Hippocampal formation (tissue), 2 donors: Measurements from ENCODE around the gene GJA3.
"Not testable (repeated sequence)": the region's sequence is repeated elsewhere in the genome, so short reads cannot be mapped to it uniquely, and the experiment has no call there.

Source experiments
- DNase-seq, 2 donors: peaks; one replicate each; lab custom pipeline; 2025; lab: John Stamatoyannopoulos, UW

The GJA3 gene

GRCh38 chr13:20182231-20182846, 21.5 kb upstream of the GJA3 start:
- DNase-seq, result peak; percentile 36 to 71

- no peak for DNase-seq
Observed at GRCh38 chr13:20181188-20181587, 20.3 kb upstream of the GJA3 start.

GRCh38 chr13:20178156-20178555, 17.3 kb upstream of the GJA3 start:
- no peak for DNase-seq

GRCh38 chr13:20177049-20177831, 16.4 kb upstream of the GJA3 start:
- DNase-seq, result no peak

- DNase-seq, result no peak
Observed at GRCh38 chr13:20175907-20176652, 15.2 kb upstream of the GJA3 start.

GRCh38 chr13:20175406-20175794, 14.5 kb upstream of the GJA3 start:
- no peak for DNase-seq

GRCh38 chr13:20174656-20175405, 14.0 kb upstream of the GJA3 start:
- no peak for DNase-seq

- DNase-seq, result no peak
Observed at GRCh38 chr13:20173116-20173746, 12.4 kb upstream of the GJA3 start.

- DNase-seq, result no peak
Observed at GRCh38 chr13:20171364-20171763, 10.5 kb upstream of the GJA3 start.

GRCh38 chr13:20170921-20171320, 10.1 kb upstream of the GJA3 start:
- DNase-seq, result no peak

GRCh38 chr13:20168396-20168795, 7.5 kb upstream of the GJA3 start:
- no peak for DNase-seq

- no peak for DNase-seq
Observed at GRCh38 chr13:20165417-20166257, 4.8 kb upstream of the GJA3 start.

- no peak for DNase-seq
Observed at GRCh38 chr13:20161951-20162300, 1.1 kb upstream of the GJA3 start.

- DNase-seq, result no peak
Observed at GRCh38 chr13:20161275-20161950, 561 bp upstream of the GJA3 start.

- DNase-seq, result no peak
Observed at GRCh38 chr13:20159646-20160305, 1.1 kb downstream of the GJA3 start.

- DNase-seq, result no peak
Observed at GRCh38 chr13:20157151-20157796, 3.6 kb downstream of the GJA3 start.

- no peak for DNase-seq
Observed at GRCh38 chr13:20156702-20157101, 4.2 kb downstream of the GJA3 start.

- DNase-seq, result not testable (repeated sequence)
Observed at GRCh38 chr13:20153290-20153689, 7.6 kb downstream of the GJA3 start.

- no peak for DNase-seq
Observed at GRCh38 chr13:20151612-20152011, 9.2 kb downstream of the GJA3 start.
